Stomach (tissue), 9 donors: ENCODE data around the gene FAM114A1. TPM values are rescaled to one million over a fixed set of nuclear protein-coding genes. Genes with fewer than 3 reads are reported as not detected.
"Not testable (repeated sequence)": the region's sequence is repeated elsewhere in the genome, so short reads cannot be mapped to it uniquely, and the experiment has no call there.

Source experiments
- DNase-seq, 2 donors: peaks; one replicate each; pipeline versions ENCODE4 v3.0.0 to v3.0.0-alpha.2; 2013 to 2019
- H3K27ac ChIP-seq, 5 donors: fragments of 200-600 bp in 4 of 5; sonication (generic) in 4 of 5; one replicate each; pipeline ENCODE4 v1.5.1; 2013 to 2019; ENCODE audit warnings: mild to moderate bottlenecking in 1 of 5, moderate library complexity in 1 of 5
- H3K27me3 ChIP-seq, 3 donors: fragments of 200-600 bp; sonication (generic); one replicate each; pipeline ENCODE4 v1.5.1; 2017 to 2019; ENCODE audit warnings: mixed run types in 1 of 3
- H3K36me3 ChIP-seq, 4 donors: fragments of 200-600 bp; sonication (generic); 1 replicate in 3 of 4; 2 replicates in 1 of 4; pipeline ENCODE4 v1.5.1; 2016 to 2019
- H3K4me1 ChIP-seq, 4 donors: fragments of 200-600 bp; sonication (generic); one replicate each; pipeline ENCODE4 v1.5.1; 2016 to 2019
- H3K4me3 ChIP-seq, 4 donors: fragments of 200-600 bp; sonication (generic) in 3 of 4; one replicate each; pipeline ENCODE4 v1.5.1; 2016 to 2019; ENCODE audit warnings: mild to moderate bottlenecking in 1 of 4
- H3K9me3 ChIP-seq, 4 donors: fragments of 200-600 bp; sonication (generic); one replicate each; pipeline ENCODE4 v1.5.1; 2016 to 2019
- CTCF ChIP-seq, 7 experiments: fragments of 450-650 bp in 4 of 7; fragments of 200-600 bp in 3 of 7; sonication (generic) in 3 of 7; IDR thresholded peaks; one replicate each; pipeline ENCODE4 v1.5.1; 2016 to 2019; ENCODE audit warnings: antibody characterized with exemption in 7 of 7, control low read depth in 2 of 7, mild to moderate bottlenecking in 1 of 7
- EP300 ChIP-seq: sonication (generic); formaldehyde crosslinking; IDR thresholded peaks from one replicate; pipeline ENCODE4 v1.6.1; 2017; ENCODE audit warnings: antibody characterized with exemption
- POLR2A ChIP-seq, 4 donors: fragments of 450-650 bp; IDR thresholded peaks; one replicate each; pipeline ENCODE4 v1.6.1; 2016; ENCODE audit warnings: antibody characterized with exemption in 4 of 4, control low read depth in 2 of 4, mild to moderate bottlenecking in 1 of 4, moderate library complexity in 1 of 4
- POLR2AphosphoS5 ChIP-seq, 3 donors: sonication (generic); formaldehyde crosslinking; IDR thresholded peaks; one replicate each; pipeline ENCODE4 v1.6.1; 2016; ENCODE audit warnings: antibody characterized with exemption in 3 of 3
- WGBS, 5 donors: extraction: QIAGEN DNeasy Blood & Tissue Kit in 3 of 5; methylation state at CpG; one replicate each; pipeline versions ENCODE4 v1.1.5 to v1.1.7; 2013 to 2018; 5-methylcytosine and 5-hydroxymethylcytosine counted together
- intact Hi-C: fragments of 100-400 bp; cut with DNase I; formaldehyde crosslinking; loops from one replicate; pipeline ENCODE4 v1.15.1; 2023; ENCODE audit warnings: low total_unique reads
- polyA plus RNA-seq, 3 donors: library from polyadenylated mRNA; stranded (reverse); fragments of 200-250 nt; gene quantifications; one replicate each; pipeline ENCODE4 v1.2.3, GENCODE V29; 2013
- total RNA-seq, 5 donors: library from RNA; depleted of rRNA; stranded (reverse); fragments of >200 nt; gene quantifications; one replicate each; pipeline versions ENCODE4 v1.1.0 to v1.2.3, GENCODE V29; 2014 to 2016
- donor health status: healthy with polysubstance abuse.
- donor health status: Bipolar disorder and iron deficiency.
- donor health status: healthy.

The FAM114A1 gene
- total and polyA plus RNA-seq, 8 donors = 10.4 to 149 (median 47.9) TPM

GRCh38 chr4:38955957-38956356, 88.4 kb downstream of the FAM114A1 start:
- H3K9me3 ChIP-seq = no peaks in the 10 kb centered on the region
- WGBS, 5 donors = 44 to 73% (median 64%) methylated on average over 4 of the region's 4 CpGs
- intact Hi-C loops = no loop called here
- peaks cover 0 to 16% (median 0%) of the 10 kb centered on the region in 4 donors for H3K4me1 ChIP-seq
- DNase-seq = no peak
- H3K27me3 ChIP-seq = no peaks in the 10 kb centered on the region
- H3K36me3 ChIP-seq = no peaks in the 10 kb centered on the region
- H3K27ac ChIP-seq = no peak overlapping the region
- TF ChIP-seq POLR2A (IDR thresholded peaks at IDR 0.05) (no peak), POLR2AphosphoS5 (IDR thresholded peaks at IDR 0.05) (no peak), CTCF (IDR thresholded peaks at IDR 0.05) (no peak), EP300 (no peak)
- no peak overlapping the region for H3K4me3 ChIP-seq

- H3K27me3 ChIP-seq = no peaks in the 10 kb centered on the region
- no peak overlapping the region for H3K4me3 ChIP-seq
- intact Hi-C loops = no loop called here
- peak overlapping the region in 1 of 5 donors; percentile 4 for H3K27ac ChIP-seq
- H3K4me1 ChIP-seq = peaks cover 0 to 10% (median 0%) of the 10 kb centered on the region in 4 donors
- WGBS, 5 donors = 51 to 58% (median 55%) methylated on average over 5 of the region's 5 CpGs
- TF ChIP-seq POLR2A (IDR thresholded peaks at IDR 0.05) (no peak), EP300 (no peak), POLR2AphosphoS5 (IDR thresholded peaks at IDR 0.05) (no peak)
- DNase-seq = peak in 1 of 2 donors; percentile 41
- no peaks in the 10 kb centered on the region for H3K9me3 ChIP-seq
- no peaks in the 10 kb centered on the region for H3K36me3 ChIP-seq
Observed at GRCh38 chr4:38957261-38957815, 89.7 kb downstream of the FAM114A1 start.

GRCh38 chr4:38957893-38958292, 90.3 kb downstream of the FAM114A1 start:
- Histone ChIP-seq H3K27ac (no peak overlapping the region), H3K27me3 (no peaks in the 10 kb centered on the region), H3K36me3 (no peaks in the 10 kb centered on the region), H3K4me1 (peaks cover 0 to 9% (median 0%) of the 10 kb centered on the region in 4 donors), H3K4me3 (no peak overlapping the region), H3K9me3 (no peaks in the 10 kb centered on the region)
- intact Hi-C loops = no loop called here
- no peak for DNase-seq
- TF ChIP-seq EP300 = no peak
- no peak for TF ChIP-seq POLR2A (IDR thresholded peaks at IDR 0.05)
- TF ChIP-seq CTCF (IDR thresholded peaks at IDR 0.05) = no peak
- TF ChIP-seq POLR2AphosphoS5 (IDR thresholded peaks at IDR 0.05) = no peak
- WGBS, 5 donors = 88 to 95% (median 92%) methylated on average over 3 of the region's 3 CpGs

GRCh38 chr4:38958453-38959190, 91.0 kb downstream of the FAM114A1 start:
- Histone ChIP-seq H3K27me3 (no peaks in the 10 kb centered on the region), H3K9me3 (no peaks in the 10 kb centered on the region), H3K4me1 (peaks cover 0 to 9% (median 0%) of the 10 kb centered on the region in 4 donors), H3K27ac (no peak overlapping the region), H3K36me3 (no peaks in the 10 kb centered on the region), H3K4me3 (no peak overlapping the region)
- peak in 1 of 2 donors; percentile 63 for DNase-seq
- WGBS, 5 donors = 72 to 95% (median 90%) methylated on average over 4 of the region's 4 CpGs
- intact Hi-C loops = no loop called here
- TF ChIP-seq POLR2AphosphoS5 (IDR thresholded peaks at IDR 0.05) (no peak), EP300 (no peak), POLR2A (IDR thresholded peaks at IDR 0.05) (no peak), CTCF (IDR thresholded peaks at IDR 0.05) (no peak)

- H3K27me3 ChIP-seq, H3K4me1 ChIP-seq, intact Hi-C loops, H3K27ac ChIP-seq, H3K36me3 ChIP-seq, H3K4me3 ChIP-seq, DNase-seq, H3K9me3 ChIP-seq: not testable (repeated sequence)
- WGBS, 5 donors = 88 to 93% (median 90%) methylated on average over 5 of the region's 5 CpGs
Observed at GRCh38 chr4:38959248-38959647, 91.6 kb downstream of the FAM114A1 start.
